Measurements from ENCODE around the gene FLRT2.

Gene FLRT2

GRCh38 chr14:85601246-85601645, 71.3 kb downstream of the FLRT2 start:
- no peak for DNase-seq

DNA sequence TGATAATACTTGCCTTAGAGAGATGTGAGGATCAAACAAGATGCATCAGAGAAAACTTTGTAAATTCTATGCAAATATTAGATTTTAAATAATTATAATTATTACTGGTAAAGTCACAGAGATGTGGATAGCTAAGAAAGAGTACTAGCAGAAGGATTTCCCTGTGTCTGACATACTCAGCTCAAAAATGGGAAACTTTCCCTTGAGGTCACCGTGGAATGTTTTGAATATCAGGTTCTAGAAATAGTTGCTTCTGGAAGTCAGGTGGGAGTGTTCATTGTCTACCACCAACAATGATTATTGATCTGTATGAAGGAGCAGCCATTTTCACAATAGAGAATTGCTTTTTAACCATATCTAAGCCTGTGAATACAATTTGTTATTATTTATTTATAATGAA, 71.7 kb downstream of the FLRT2 start:
- no peak for DNase-seq

DNA sequence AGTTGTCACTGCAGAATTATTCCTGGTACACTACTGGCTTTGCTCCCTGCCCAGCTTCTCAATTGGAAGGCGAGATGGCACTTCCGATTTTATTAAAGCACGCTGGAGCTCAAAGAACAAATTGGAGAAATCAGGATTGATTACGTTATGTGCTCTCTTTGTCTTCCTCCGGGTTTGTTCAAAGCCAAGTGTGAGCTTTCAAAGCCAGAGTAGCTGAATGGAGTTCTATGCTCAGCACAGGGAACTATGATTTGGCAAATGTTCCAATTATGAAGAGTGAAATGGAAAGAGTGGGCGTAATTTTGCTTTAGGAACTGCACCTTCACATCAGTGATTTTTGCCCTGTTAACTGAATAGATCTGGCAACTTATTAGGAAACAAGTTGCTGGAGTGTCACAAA, 72.4 kb downstream of the FLRT2 start:
- DNase-seq = no peak

GRCh38 chr14:85604021-85604420, 74.1 kb downstream of the FLRT2 start:
- DNase-seq = no peak

GRCh38 chr14:85604714-85605113, 74.8 kb downstream of the FLRT2 start:
- DNase-seq = no peak

- no peak for DNase-seq
Observed at GRCh38 chr14:85607651-85608081, 77.7 kb downstream of the FLRT2 start.

GRCh38 chr14:85613496-85613895, 83.6 kb downstream of the FLRT2 start:
- DNase-seq = no peak

GRCh38 chr14:85616386-85616885, 86.5 kb downstream of the FLRT2 start:
- DNase-seq = no peak

GRCh38 chr14:85616886-85617285, 86.9 kb downstream of the FLRT2 start:
- no peak for DNase-seq

GRCh38 chr14:85617791-85618190, 87.8 kb downstream of the FLRT2 start:
- DNase-seq = no peak

DNA sequence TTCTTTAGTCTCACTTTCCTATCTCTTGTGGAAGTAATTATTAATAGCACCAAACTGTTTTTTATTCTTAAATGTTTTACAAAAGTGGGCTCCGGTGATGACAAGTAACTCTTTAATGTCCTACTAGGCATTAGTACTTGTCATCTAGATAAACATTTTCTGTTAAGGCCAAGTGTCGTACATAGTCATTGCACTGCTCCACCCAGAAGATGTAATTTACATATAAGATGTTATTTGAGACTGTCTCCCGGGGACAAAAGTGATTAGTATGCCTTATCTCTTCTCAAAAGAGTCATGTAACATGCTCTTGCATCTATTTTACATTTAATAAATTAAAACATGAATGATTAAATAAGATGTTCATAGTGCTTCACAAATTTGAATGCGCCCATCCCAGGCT, 88.4 kb downstream of the FLRT2 start:
- DNase-seq = no peak

DNA sequence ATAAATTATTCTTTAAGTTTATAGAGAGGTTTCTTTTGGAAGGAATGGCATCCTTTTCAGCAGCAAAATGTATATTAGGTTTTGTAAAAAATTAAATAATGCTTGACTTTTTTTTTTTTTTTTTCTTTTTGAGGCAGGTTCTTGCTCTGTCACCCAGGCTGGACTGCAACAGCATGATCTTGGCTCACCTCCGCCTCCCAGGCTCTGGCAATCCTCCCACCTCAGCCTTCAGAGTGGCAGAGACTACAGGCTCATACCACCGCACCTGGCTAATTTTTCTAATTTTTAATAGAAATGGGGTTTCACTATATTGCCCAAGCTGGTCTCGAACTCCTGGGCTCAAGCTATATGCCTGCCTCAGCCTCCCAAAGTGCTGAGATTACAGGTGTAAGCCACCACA, 89.0 kb downstream of the FLRT2 start:
- no peak for DNase-seq

DNA sequence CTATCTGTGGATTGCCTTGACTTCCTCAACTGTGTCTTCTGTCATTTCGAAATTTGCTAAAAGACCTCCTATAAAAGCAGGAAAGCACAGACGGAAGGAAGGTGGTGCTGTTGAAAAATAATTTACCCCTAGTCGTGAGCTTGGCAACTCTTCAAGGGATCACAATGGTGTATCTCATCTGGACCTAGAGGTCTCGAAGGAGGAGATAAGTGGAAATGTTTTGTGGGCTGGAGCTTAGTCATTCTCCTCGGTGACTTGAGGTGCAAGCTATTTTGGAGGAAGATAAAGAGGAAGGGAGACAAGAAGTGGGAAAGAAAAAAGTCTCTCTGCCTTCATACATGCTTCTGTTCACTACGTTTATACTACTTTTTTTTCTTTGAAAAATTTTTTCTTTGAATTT, 89.9 kb downstream of the FLRT2 start:
- no peak for DNase-seq

GRCh38 chr14:85620947-85621346, 91.0 kb downstream of the FLRT2 start:
- no peak for DNase-seq

- DNase-seq = no peak
Observed at GRCh38 chr14:85622106-85622505, 92.2 kb downstream of the FLRT2 start.

- DNase-seq = no peak
Observed at GRCh38 chr14:85622986-85623685, 93.2 kb downstream of the FLRT2 start.

GRCh38 chr14:85625925-85626585, 96.1 kb downstream of the FLRT2 start:
- DNase-seq = no peak

GRCh38 chr14:85634205-85634604, 104.3 kb downstream of the FLRT2 start:
- DNase-seq = no peak

- no peak for DNase-seq
Observed at GRCh38 chr14:85644211-85644610, 114.3 kb downstream of the FLRT2 start.

DNA sequence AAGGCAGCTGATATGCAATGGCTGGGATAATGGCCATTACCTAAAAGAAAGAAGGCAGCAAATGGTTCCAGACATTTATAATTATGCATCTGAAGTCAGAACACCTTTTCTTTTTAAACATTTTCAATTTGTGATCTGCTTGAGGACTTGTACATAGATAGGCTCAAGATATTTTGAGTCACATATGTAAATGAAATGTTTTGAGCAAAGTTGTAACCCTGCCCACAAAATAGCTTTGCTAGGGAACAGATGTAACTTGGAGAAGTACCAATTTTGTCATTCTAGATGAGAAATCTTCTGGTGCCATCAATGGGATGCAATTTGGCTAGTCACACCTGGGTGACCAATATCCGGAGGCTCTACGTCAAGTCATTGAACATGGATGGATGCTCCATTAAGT, 123.1 kb downstream of the FLRT2 start:
- DNase-seq = no peak

DNA sequence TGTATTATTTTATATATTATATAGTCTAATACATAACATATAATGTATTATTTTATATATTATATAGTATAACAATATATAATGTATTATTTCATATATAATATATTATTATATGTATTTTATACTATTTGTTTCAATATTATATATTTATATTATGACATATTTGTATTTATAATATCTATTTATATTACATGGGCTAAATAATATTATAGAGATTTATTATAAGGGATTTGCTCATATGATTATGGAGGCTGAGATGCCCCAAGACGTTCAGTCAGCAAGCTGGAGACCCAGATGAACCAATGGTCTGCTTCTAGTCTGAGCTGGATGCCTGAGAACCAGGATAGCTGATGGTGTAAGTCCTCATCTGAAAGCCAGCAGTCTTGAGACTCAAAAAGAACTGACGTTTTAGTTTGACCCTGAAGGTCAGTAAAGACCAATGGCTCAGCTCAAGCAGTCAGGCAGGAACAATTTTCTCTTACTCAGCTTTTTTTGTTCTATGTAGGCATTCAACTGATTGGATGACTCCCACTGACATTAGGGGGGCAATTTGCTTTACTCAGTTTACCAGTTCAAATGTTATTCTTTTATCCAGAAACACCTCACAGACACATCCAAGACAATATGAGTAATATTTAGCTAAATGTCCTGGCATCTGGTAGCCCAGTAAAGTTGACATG, 130.4 kb downstream of the FLRT2 start:
- no peak for DNase-seq

- no peak for DNase-seq
Observed at GRCh38 chr14:85662096-85662495, 132.2 kb downstream of the FLRT2 start.

GRCh38 chr14:85663256-85663655, 133.3 kb downstream of the FLRT2 start:
- no peak for DNase-seq

DNA sequence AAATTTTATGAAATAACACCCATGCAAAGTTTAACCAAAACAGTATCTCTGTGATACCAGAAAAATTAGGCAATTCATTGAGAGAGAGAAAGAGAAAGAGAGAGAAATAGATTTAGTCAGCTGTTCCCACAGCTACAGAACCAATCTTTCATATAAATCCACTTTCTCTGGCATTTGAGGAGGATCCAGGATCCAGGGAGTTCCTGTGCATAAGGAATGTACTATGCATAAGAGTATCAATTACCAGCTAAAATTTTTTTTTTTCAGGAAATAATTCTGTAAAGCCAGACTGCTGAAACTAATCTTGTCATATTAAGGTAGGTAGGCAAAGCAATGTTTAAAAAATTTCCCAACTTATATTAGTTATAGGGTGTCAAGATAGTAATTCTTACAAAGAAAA, 133.7 kb downstream of the FLRT2 start:
- DNase-seq = no peak

Data from CD4-positive, alpha-beta T cell treated with Interleukin-15 for 1 hour (primary cell).